Measurements from ENCODE around the gene PTGFR. TPM values are rescaled to one million over a fixed set of nuclear protein-coding genes. Genes with fewer than 3 reads are reported as not detected.

Gene PTGFR
- total and polyA plus RNA-seq, 2 of the 4 experiments (the other 2 are of a cell fraction), result 1.7 to 5.4 TPM

DNA sequence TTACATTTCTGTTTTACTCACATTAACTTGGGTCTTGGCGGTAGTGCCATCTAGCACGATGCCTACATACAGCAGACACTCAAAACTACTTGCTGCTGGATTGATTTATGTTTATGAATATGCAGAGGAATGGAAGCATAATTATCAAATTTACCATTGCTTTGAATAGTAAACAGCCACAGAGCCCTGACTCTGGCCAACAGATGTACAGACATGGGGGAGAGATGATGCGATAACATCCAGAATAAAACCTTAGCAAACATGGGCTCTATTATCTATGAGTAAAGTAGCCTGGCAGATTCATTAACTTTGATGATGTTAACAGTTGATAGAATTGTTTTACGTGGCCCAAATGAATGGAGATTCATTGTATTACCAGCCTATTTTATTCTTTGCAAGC is 42.8 kb downstream of the PTGFR start:
- Histone ChIP-seq H3K4me2 (ENCODE audit: low read depth, low read length) (no peak overlapping the region), H2AK9ac (replicated peaks; ENCODE audit: low read depth, low read length, poor library complexity) (no peak overlapping the region), H3K23ac (ENCODE audit: low read depth, low read length) (no peak overlapping the region), H3K79me1 (ENCODE audit: low read depth in 1 of 2, low read length in 2 of 2) (no peaks in the 10 kb centered on the region), H4K20me1 (ENCODE audit: insufficient read depth, low read length) (no peaks in the 10 kb centered on the region), H3K4ac (ENCODE audit: low read depth, low read length) (no peak overlapping the region), H4K5ac (ENCODE audit: low read depth, low read length) (no peak overlapping the region), H2AFZ (replicated peaks; ENCODE audit: low read length, poor library complexity) (no peak overlapping the region), H3K4me1 (ENCODE audit: control insufficient read depth, insufficient read depth, low read length) (no peaks in the 10 kb centered on the region; the same call in 1 of the 2 replicates), H2AK5ac (ENCODE audit: low read depth, low read length) (no peak overlapping the region), H2BK5ac (ENCODE audit: low read depth, low read length, poor library complexity, severe bottlenecking) (no peak overlapping the region), H3K14ac (replicated peaks; ENCODE audit: low read depth, low read length) (no peak overlapping the region), H2BK120ac (ENCODE audit: low read depth, low read length) (no peak overlapping the region), H2BK15ac (ENCODE audit: low read depth, low read length) (no peak overlapping the region), H3K9me3 (ENCODE audit: control insufficient read depth, insufficient read depth, low read length) (no peaks in the 10 kb centered on the region), H3K56ac (ENCODE audit: extremely low read depth, insufficient read depth, low read length) (no peak overlapping the region), H4K91ac (ENCODE audit: insufficient read depth, low read depth, low read length) (no peak overlapping the region), H3K36me3 (ENCODE audit: control insufficient read depth, insufficient read depth, low read length) (no peaks in the 10 kb centered on the region), H3K9me1 (ENCODE audit: insufficient read depth, low read length) (no peaks in the 10 kb centered on the region), H4K8ac (ENCODE audit: low read depth in 2 of 2, low read length in 2 of 2) (no peak overlapping the region), H3K9ac (ENCODE audit: low read depth, low read length) (no peak overlapping the region), H2BK20ac (ENCODE audit: low read depth, low read length) (no peak overlapping the region), H3K27me3 (ENCODE audit: control insufficient read depth, insufficient read depth, low read length) (no peaks in the 10 kb centered on the region), H3K27ac (ENCODE audit: insufficient read depth, low read length) (no peak overlapping the region), H3K4me3 (ENCODE audit: insufficient read depth, low read depth, low read length) (no peak overlapping the region), H3K18ac (ENCODE audit: low read depth, low read length) (no peak overlapping the region)
- TF ChIP-seq RAD21 (IDR thresholded peaks at IDR 0.05; ENCODE audit: low read length), result no peak
- TF ChIP-seq RCOR1 (IDR thresholded peaks at IDR 0.05; ENCODE audit: insufficient replicate concordance, low read length), result no peak
- TF ChIP-seq MXI1 (IDR thresholded peaks at IDR 0.05; ENCODE audit: borderline replicate concordance, low read depth, low read length), result no peak
- WGBS, 2 experiments (ENCODE audit: extremely low coverage in 2 of 2, insufficient read length in 1 of 2), result no CpG with 5 or more reads among the region's 4 CpGs
- dilution Hi-C loops (cut with HindIII; ENCODE audit: low sequenced_read_pairs, unreplicated experiment), result no loop called here
- POLR2A ChIA-PET (ENCODE audit: unreplicated experiment), result no interaction called here
- in situ Hi-C loops (cut with MboI; ENCODE audit: low sequenced_read_pairs), result no loop called here
- ATAC-seq (ENCODE audit: low read depth) (no peak), DNase-seq (no peak)
- CTCF ChIA-PET, result no interaction called here
- no TSS peak for BruUV-seq (replicated peaks)
- intact Hi-C loops (cut with micrococcal nuclease), result no loop called here

Measured in IMR-90 (cell line).